HepG2 (cell line): ENCODE measurements around the gene CD300LF. TPM values are rescaled to one million over a fixed set of nuclear protein-coding genes. Genes with fewer than 3 reads are reported as not detected.

Experiments
- GMEB1 ChIP-seq: sonication (generic); formaldehyde crosslinking; IDR thresholded peaks from 2 replicates; pipeline ENCODE4 v1.5.1; 2020; ENCODE audit warnings: missing genetic modification reagents, mild to moderate bottlenecking, borderline replicate concordance
- HDAC6 ChIP-seq: fragments of 200-600 bp; sonication (generic); IDR thresholded peaks from 2 replicates; pipeline ENCODE4 v1.7.0; 2017; ENCODE audit warnings: mild to moderate bottlenecking, antibody characterized with exemption, low read length, low read depth
- IRF2 ChIP-seq: IDR thresholded peaks from 2 replicates; pipeline ENCODE4 v1.6.1; 2018; ENCODE audit warnings: missing genetic modification reagents, missing compliant biosample characterization
- MYPOP ChIP-seq: sonication (generic); formaldehyde crosslinking; IDR thresholded peaks from 2 replicates; pipeline ENCODE4 v1.8.1; 2023; ENCODE audit warnings: mild to moderate bottlenecking, moderate library complexity, missing genetic modification reagents
- NFE2L1 ChIP-seq: sonication (generic); formaldehyde crosslinking; IDR thresholded peaks from 2 replicates; pipeline ENCODE4 v1.4.0; 2020; ENCODE audit warnings: missing genetic modification reagents, mild to moderate bottlenecking, borderline replicate concordance
- NFIC ChIP-seq: IDR thresholded peaks from 2 replicates; pipeline ENCODE4 v1.6.1; 2012; ENCODE audit warnings: mild to moderate bottlenecking, low read length, inconsistent platforms
- PITX1 ChIP-seq: sonication (generic); formaldehyde crosslinking; IDR thresholded peaks from 2 replicates; pipeline ENCODE4 v1.5.1; 2020; ENCODE audit warnings: mild to moderate bottlenecking, missing genetic modification reagents
- RXRA ChIP-seq: sonication (generic); formaldehyde crosslinking; IDR thresholded peaks from 2 replicates; pipeline ENCODE4 v1.5.1; 2020; ENCODE audit warnings: missing genetic modification reagents
- STAT5B ChIP-seq: sonication (generic); formaldehyde crosslinking; IDR thresholded peaks from 2 replicates; pipeline ENCODE4 v1.4.0; 2020; ENCODE audit warnings: missing genetic modification reagents
- TAF1 ChIP-seq: sonication (generic); formaldehyde crosslinking; IDR thresholded peaks from 2 replicates; pipeline ENCODE4 v1.4.0; 2020; ENCODE audit warnings: missing genetic modification reagents
- ZIK1 ChIP-seq: sonication (generic); formaldehyde crosslinking; IDR thresholded peaks from 2 replicates; pipeline ENCODE4 v1.5.0; 2020; ENCODE audit warnings: mild to moderate bottlenecking, low read depth, missing genetic modification reagents, borderline replicate concordance
- ZNF546 ChIP-seq: sonication (generic); formaldehyde crosslinking; conservative IDR thresholded peaks from 2 replicates; pipeline ENCODE4 v1.8.1; 2023; ENCODE audit warnings: mild to moderate bottlenecking, missing genetic modification reagents
- ZNF577 ChIP-seq: sonication (generic); formaldehyde crosslinking; IDR thresholded peaks from 2 replicates; pipeline ENCODE4 v1.4.0; 2020; ENCODE audit warnings: mild to moderate bottlenecking, low read depth, missing genetic modification reagents, borderline replicate concordance
- ZNF597 ChIP-seq: sonication (generic); formaldehyde crosslinking; IDR thresholded peaks from 2 replicates; pipeline ENCODE4 v1.5.0; 2020; ENCODE audit warnings: missing genetic modification reagents
- ZNF879 ChIP-seq: sonication (generic); formaldehyde crosslinking; IDR thresholded peaks from 2 replicates; pipeline ENCODE4 v1.8.1; 2023; ENCODE audit warnings: missing genetic modification reagents
- polyA plus RNA-seq, 8 experiments: library from polyadenylated mRNA; depleted of rRNA in 3 of 8; stranded (reverse) in 7 of 8; unstranded in 1 of 8; fragments of >200 nt; fragmentation: Illumina TruSeq in 4 of 8; extraction: Trizol in 4 of 8; gene quantifications; 2 replicates each; pipeline versions ENCODE4 v1.2.1 to v1.2.3, GENCODE V29; 2011 to 2016; ENCODE audit warnings: low read depth in 4 of 8, missing spikeins in 1 of 8, mixed read lengths in 1 of 8; ENCODE audit not compliant: insufficient read depth in 1 of 8
- total RNA-seq, 5 experiments: library from RNA; depleted of rRNA; stranded (reverse); fragments of >200 nt; fragmentation: Illumina TruSeq; extraction: Trizol; gene quantifications; 2 replicates each; pipeline ENCODE4 v1.2.3, GENCODE V29; 2016; ENCODE audit warnings: low read depth in 1 of 5
- TF ChIP-seq, protein P1 (sequence below): sonication (generic); formaldehyde crosslinking; IDR thresholded peaks from 2 replicates; pipeline ENCODE4 v1.4.0; 2020; ENCODE audit warnings: missing genetic modification reagents; ENCODE audit errors: not compliant biosample characterization
- TF ChIP-seq, protein P2 (sequence below): sonication (generic); formaldehyde crosslinking; IDR thresholded peaks from 2 replicates; pipeline ENCODE4 v1.8.0; 2022; ENCODE audit warnings: mild to moderate bottlenecking, missing genetic modification reagents, moderate library complexity
- TF ChIP-seq, protein P3 (sequence below): sonication (generic); formaldehyde crosslinking; IDR thresholded peaks from 2 replicates; pipeline ENCODE4 v1.5.0; 2020; ENCODE audit warnings: mild to moderate bottlenecking, missing genetic modification reagents, moderate library complexity

Gene CD300LF
- total and polyA plus RNA-seq, 2 of the 13 experiments (the other 11 are each of a cell fraction or from before 2014, with no cell fraction given): not detected

- no peak for TF ChIP-seq NFIC
- peak; percentile 87 for TF ChIP-seq TAF1 (CRISPR knock-in tag)
- TF ChIP-seq ZNF577: peak; percentile 99; the same call in 1 of the 2 replicates
- peak; percentile 82 for TF ChIP-seq GMEB1
- TF ChIP-seq ZIK1 (CRISPR knock-in tag): peak; percentile 100
- peak; percentile 93 for TF ChIP-seq RXRA
- TF ChIP-seq PITX1 (CRISPR knock-in tag): peak; percentile 99
- TF ChIP-seq ZNF546: peak; percentile 100
- TF ChIP-seq, protein P1, sequence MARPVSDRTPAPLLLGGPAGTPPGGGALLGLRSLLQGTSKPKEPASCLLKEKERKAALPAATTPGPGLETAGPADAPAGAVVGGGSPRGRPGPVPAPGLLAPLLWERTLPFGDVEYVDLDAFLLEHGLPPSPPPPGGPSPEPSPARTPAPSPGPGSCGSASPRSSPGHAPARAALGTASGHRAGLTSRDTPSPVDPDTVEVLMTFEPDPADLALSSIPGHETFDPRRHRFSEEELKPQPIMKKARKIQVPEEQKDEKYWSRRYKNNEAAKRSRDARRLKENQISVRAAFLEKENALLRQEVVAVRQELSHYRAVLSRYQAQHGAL: peak; percentile 100
- TF ChIP-seq NFE2L1 (CRISPR knock-in tag): peak; percentile 98
- TF ChIP-seq HDAC6: no peak
- TF ChIP-seq ZNF879: peak; percentile 100
- no peak for TF ChIP-seq ZNF597 (CRISPR knock-in tag)
- TF ChIP-seq MYPOP (CRISPR knock-in tag): peak; percentile 99
- peak; percentile 99 for TF ChIP-seq IRF2 (CRISPR knock-in tag)
- TF ChIP-seq STAT5B (CRISPR knock-in tag): peak; percentile 100
- TF ChIP-seq, protein P2, sequence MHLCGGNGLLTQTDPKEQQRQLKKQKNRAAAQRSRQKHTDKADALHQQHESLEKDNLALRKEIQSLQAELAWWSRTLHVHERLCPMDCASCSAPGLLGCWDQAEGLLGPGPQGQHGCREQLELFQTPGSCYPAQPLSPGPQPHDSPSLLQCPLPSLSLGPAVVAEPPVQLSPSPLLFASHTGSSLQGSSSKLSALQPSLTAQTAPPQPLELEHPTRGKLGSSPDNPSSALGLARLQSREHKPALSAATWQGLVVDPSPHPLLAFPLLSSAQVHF (CRISPR knock-in tag): peak; percentile 100
- TF ChIP-seq, protein P3, sequence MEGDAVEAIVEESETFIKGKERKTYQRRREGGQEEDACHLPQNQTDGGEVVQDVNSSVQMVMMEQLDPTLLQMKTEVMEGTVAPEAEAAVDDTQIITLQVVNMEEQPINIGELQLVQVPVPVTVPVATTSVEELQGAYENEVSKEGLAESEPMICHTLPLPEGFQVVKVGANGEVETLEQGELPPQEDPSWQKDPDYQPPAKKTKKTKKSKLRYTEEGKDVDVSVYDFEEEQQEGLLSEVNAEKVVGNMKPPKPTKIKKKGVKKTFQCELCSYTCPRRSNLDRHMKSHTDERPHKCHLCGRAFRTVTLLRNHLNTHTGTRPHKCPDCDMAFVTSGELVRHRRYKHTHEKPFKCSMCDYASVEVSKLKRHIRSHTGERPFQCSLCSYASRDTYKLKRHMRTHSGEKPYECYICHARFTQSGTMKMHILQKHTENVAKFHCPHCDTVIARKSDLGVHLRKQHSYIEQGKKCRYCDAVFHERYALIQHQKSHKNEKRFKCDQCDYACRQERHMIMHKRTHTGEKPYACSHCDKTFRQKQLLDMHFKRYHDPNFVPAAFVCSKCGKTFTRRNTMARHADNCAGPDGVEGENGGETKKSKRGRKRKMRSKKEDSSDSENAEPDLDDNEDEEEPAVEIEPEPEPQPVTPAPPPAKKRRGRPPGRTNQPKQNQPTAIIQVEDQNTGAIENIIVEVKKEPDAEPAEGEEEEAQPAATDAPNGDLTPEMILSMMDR (CRISPR knock-in tag): peak; percentile 46
Observed at GRCh38 chr17:74671031-74671771, 41.5 kb downstream of the CD300LF start (continued).
